Hair follicle dermal papilla cell (primary cell): ENCODE measurements around the gene STC2. TPM values are rescaled to one million over a fixed set of nuclear protein-coding genes. Genes with fewer than 3 reads are reported as not detected.

Experiments
- small RNA-seq: library from RNA; depleted of rRNA; stranded (forward); fragments of <200 nt; gene quantifications from one replicate; pipeline ENCODE3, GENCODE V24; 2012
- total RNA-seq: library from RNA; depleted of rRNA; stranded (reverse); fragments of >200 nt; gene quantifications from 2 replicates; pipeline ENCODE4 v1.2.3, GENCODE V29; 2012

Gene STC2, protein sequence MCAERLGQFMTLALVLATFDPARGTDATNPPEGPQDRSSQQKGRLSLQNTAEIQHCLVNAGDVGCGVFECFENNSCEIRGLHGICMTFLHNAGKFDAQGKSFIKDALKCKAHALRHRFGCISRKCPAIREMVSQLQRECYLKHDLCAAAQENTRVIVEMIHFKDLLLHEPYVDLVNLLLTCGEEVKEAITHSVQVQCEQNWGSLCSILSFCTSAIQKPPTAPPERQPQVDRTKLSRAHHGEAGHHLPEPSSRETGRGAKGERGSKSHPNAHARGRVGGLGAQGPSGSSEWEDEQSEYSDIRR
- total RNA-seq = 553 and 581 TPM in 2 replicates

DNA sequence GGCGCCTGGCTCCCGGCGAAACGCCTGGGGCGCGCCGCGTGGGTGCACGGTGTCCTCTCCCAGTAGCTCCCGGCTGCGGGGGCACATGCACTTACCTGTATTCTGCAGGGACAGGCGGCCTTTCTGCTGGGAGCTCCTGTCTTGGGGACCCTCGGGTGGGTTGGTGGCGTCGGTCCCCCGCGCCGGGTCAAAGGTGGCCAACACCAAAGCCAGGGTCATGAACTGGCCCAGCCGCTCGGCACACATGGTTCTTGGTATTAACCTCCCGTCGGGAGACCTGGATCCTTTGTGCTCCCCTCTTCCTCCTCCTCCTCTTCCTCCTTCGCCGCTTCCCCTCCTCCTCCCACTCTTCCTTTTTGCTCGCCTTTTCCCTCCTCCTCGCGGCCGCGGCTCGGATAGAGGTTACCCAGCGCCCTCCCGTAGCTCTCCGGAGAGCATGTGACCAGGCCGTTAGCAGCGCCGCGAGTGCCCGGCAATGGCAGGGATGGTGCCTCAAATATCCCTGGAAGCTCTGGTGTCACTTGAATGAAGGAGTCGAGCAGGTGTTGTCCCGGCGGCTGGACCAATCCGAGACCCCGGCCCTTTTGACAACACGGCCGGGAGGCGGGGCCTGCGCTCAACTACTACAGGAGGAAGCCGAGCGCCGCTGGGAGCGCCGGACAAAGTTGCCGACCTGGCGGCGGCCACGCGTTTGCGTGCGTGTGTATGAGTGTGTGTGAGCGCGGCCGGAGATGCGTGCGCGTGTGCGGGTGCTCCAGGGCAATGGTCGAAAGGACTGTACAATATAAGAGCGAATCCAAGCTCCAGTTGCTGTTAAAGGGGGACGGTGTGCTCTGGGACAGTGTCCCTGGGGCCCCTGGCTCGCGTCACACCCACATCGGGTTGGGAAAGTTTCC is at the start of gene STC2:
Gene STC2, minus strand, starts transcription at position 467 of the 896 bp plus-strand sequence. Its CDS starts 221 bp downstream, at position 246.

Small RNA genes within 50 kb of the gene (small RNA-seq; reads per million reads assigned to genes)
- not detected for gene MIR8056
- gene RNA5SP200 = 1.1 reads per million, percentile 21 among the genes with 10 or more reads in this experiment
- gene RNU6-500P = not detected

Other genes with a start within 250 kb of the STC2 start
- 24.0 and 26.9 TPM in 2 replicates for gene BNIP1, start 183.9 kb downstream of the STC2 start, total RNA-seq
- 0.65 TPM in 1 of 2 replicates, not detected in the other for gene NKX2-5, start 93.2 kb downstream of the STC2 start, total RNA-seq